SIG-M5 treated with dmso at 0.1 percent for 504 hours (cell line): ENCODE results near the gene SCTR.

Source experiments
- DNase-seq: peaks from one replicate; lab custom pipeline; 2025; ENCODE audit not compliant: unreplicated experiment; lab: John Stamatoyannopoulos, UW

Gene SCTR

DNA sequence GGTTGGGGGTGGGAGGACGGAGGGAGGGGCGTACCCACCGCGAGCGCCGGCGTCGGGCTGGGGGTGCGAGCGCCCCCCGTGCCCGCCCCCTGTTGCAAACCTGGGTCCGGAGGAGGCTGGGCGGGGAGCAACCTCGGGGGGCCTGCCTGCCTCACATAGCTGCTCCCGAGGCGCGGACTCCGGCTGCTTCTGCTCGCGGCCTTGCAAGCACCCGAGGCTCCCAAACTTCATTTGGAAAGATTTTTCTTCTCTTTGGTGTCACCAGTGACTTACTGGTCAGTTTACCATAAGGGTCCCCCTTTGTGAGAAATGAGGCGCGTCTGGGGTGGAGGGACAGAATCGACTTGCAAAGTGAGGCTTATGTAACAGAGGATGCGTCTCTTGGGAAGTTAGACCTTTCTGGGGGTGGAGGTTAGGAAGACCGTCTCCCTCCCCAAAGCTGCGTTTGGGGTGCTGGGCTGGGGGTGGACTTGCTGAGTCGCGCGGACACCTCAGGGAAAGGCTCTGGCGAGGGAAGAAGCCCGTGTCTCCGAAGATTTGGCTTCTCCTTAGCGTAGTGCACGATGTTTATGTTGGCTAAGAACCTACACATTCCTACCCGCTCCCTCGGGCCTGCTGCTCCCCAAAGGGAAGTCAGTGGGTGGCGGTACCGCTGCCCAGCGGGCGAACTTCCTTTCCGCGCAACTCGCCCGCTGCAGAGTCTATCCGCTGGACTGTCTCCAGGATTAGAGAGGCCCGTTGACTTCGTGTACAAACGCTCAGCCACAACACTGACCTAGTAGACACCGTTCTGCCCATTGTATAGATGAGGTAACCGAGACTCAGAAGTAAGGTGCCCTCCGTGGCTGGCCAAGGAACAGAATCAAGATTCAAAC is 92.1 kb downstream of the SCTR start:
- no peak for DNase-seq

DNA sequence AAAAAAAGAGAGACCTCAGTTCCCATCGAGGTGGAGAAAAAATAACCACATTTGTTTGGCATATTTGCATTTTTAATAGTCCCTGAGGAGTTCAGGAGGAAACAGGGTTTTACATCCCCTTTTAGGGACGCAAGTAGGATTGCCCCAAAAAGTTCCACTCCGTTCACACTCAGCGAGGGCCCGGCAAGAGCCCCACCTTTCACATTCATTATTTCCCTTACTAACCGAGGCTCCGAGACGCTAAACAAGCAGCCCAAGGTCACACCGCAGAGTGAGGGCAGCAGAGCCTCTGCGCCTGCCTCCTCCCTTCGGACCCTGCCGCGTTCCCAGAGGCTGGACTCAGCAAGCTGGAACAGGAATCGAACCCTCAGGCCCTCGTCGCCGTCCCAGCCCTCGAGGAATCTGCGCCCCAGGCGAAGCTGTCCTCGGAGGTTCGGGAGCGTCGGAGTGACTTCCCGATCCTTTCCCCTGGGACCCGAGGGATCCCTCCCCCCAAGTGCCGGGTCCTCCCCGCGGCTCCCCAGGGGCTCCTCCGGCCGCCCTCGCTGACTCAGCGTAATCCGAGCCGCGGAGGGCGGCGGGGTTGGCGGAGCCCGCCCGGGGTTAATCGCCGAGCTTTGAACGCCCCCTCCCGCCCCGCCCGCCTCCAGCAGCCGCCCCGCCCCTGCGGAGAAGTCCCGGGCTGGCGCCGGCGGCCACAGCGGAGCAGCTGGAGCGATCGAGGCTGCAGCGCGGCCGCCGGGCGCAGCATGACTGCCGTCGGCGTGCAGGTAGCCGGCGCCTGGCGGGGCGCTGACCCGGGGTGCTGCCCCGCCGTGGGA is 92.9 kb downstream of the SCTR start, which contains the start of gene TMEM37:
TSS of gene TMEM37 (plus strand) at position 700 of the 821 bp plus-strand sequence. CDS start at position 750, 50 bp downstream.
- DNase-seq: no peak

DNA sequence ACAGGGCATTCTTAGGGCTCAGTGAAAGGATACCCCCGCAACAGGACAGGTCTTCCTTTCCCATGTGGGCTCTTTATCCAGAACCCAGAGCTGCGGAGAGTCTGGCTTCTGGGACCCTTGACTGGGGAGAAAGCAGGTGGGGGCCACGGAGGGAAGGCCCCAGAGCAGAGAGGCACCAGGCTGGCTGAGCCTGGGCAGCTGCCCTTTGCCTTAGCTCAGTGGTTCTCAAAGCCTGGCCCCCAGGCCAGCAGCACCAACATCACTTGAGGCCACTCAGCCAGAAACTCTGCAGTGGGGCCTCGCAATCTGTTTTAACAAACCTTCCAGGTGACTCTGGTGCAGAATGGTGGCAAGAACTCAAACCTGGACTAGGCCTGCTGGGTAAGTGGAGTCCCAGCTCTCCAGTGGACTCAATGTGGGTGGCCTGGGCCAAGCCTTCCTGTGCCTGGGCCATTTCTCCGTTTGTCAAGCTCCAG is 94.2 kb downstream of the SCTR start:
- no peak for DNase-seq

DNA sequence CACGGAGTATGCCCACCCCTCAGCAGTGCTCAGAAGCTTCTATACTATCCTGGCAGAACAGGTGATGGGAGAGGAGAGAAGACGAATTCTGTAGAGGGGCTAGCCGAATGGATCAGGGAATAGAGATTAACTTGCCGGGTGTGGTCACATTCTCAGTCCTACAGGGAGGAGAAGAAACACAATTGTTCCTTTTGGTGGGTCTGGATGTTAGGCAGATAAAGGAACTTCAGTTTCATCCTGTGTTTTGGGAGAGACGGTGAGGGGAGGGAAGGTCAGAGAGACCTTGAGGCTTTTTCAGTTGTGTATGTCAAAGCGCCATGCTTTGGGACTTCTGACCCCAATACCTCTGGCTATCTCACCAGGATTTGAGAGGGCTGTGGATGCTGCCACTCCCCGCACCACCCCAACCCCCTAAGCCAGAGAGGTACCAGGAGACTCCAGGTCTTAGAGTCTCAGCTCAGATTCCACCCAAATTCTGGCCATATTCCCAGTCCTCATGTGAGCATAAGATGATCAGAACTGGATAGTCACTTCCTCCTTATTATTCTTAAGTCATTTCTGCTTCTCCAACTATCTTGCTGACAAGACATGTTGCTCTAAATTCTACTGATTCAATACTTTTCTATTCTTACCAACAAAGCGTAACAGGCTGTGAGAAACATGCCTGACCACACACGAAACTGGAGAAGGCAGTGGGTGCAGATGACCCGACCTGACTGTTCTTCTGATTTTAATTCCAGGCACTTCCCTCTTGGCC is 94.9 kb downstream of the SCTR start:
- no peak for DNase-seq

DNA sequence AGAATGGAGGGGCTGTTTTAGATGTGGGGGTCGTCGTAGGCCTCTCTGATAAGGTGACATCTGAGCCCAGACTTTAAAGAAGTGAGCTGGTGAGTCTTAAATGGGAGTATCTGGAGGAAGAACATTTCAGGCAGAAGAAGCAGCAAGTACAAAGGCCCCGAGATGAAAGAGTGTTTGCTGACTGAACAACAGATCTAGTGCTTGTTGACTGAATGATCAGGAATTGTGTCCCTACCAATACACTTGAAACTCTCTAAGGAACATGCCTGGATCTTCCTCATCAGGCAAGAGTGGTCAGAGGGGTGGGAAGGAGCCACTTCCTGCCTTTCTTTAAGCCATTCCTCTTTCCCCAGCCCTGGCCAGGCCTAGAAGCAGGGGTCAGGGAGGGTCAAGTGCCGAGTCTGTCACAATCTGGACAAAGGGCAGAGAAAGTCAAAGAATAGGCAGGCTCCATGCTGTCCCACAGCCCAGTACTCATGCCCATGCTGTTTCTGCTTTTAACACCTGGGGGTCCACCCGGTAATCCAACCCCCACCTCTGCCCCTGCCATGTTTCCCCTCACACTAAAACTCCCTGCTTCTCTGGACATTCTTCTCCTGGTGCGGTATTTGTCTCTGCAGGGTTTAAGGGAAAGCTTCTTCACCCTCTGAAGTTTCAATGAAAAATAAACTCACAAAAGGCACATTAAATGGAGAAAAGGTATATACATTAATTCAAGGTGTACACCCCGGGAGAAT is 95.6 kb downstream of the SCTR start:
- DNase-seq: no peak

DNA sequence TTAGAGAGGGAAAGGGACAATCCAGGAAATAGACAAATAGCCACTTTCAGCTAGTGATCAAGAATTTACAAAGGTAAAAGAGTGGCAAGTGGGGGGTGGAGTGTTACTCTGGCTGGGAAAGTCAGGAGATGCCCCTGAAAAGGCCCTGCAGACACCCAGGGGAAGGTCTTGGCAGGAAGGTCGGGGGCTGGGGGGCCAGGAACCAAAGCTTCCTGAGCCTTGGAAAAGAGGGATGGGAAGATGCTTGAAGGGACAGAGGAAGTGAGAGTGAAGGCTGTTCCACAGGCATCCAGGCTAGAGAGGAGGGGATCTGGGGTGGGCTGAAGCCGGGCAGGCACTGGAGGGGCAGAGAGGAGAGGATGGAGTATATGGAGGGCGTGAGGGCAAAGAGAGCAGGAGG is 96.5 kb downstream of the SCTR start:
- no peak for DNase-seq

DNA sequence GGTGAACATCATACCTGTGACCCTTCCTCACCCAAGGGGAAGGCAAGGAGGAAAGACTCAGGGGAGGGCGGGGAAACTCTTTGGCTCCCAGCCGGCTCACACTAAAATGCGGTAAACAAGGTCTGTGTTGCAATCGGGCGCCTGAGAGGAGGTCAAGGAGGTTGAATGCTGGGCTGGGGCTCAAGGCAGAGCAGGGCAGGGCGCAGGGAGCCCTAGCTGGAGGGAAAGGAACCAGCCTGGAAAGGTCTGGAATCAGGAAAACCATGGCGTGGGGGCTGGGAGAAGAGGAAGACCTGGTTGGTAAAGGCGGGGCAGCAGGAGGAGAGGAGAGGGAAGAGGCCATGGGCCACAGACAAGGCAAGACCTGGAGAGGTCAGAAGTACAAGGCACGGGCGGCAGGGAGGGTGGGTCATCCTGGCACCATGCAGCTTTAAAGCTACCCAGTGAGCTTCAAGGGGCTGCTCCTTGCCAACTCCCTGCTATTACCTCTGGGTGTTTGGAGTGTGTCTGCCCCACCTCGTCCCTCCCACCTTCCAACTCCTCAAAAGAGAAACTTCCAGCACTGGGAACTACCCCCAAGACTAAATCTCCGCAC is 97.4 kb downstream of the SCTR start:
- no peak for DNase-seq

DNA sequence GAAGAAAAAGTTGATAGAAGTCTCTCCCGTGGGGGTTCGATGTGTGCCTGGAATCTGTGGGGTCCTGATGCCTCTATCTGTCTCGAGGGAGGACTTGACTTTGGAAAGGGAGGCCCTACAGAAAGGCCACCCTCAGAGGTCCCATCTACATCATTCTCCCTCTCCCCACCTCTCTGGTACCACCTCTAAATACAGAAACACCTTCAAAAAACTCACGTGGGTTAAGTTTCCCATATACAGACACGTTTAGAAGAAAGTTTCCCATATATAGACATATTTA is 97.9 kb downstream of the SCTR start:
- no peak for DNase-seq

DNA sequence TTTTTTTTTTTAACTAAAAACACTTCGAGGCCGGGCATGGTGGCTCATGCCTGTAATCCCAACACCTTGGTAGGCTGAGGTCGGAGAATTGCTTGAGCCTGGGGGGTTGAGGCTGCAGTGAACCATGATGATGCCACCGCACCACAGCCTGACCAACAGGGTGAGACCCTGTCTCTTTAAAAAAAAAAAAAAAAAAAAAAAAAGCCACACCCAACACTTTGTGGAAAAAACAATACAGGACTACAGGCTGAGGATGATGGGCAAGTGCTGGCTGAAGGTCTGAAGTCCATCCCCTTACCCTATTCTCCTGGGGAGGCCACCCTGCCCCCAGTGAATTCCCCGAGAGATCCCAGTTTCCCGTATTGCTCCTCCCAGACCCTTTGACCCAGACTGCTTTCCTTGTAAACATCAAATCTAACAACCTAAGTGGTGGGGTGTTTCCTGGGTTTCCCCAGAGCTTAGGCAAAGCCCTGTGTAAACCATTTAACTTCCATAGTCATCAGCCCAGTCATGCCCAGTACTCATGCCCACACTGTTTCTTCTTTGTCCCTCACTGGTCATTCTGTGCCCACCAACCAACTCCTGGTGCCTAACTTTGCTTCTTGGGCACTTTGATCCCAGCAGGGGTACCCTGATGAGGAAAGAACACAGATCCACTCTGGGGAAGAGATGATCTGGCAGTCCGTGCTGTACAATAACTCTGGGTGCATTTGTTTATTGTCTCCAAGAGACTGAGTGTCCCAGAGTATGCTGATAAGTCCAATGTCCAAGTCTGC is 98.5 kb downstream of the SCTR start:
- DNase-seq: no peak

DNA sequence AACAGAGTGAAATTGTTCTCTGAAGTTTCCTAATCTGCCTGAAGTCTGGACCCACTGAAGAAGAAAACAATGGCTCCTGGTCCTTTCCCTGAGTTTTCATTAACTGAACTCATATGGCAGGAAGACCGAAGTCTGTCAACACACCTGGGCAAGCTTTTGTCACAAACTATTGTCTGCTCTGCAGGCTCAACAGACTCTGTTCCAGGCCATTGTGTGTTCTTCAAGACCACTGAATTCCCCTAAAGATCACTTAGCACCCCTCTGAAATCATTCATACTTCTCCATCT is 99.2 kb downstream of the SCTR start:
- DNase-seq: no peak

DNA sequence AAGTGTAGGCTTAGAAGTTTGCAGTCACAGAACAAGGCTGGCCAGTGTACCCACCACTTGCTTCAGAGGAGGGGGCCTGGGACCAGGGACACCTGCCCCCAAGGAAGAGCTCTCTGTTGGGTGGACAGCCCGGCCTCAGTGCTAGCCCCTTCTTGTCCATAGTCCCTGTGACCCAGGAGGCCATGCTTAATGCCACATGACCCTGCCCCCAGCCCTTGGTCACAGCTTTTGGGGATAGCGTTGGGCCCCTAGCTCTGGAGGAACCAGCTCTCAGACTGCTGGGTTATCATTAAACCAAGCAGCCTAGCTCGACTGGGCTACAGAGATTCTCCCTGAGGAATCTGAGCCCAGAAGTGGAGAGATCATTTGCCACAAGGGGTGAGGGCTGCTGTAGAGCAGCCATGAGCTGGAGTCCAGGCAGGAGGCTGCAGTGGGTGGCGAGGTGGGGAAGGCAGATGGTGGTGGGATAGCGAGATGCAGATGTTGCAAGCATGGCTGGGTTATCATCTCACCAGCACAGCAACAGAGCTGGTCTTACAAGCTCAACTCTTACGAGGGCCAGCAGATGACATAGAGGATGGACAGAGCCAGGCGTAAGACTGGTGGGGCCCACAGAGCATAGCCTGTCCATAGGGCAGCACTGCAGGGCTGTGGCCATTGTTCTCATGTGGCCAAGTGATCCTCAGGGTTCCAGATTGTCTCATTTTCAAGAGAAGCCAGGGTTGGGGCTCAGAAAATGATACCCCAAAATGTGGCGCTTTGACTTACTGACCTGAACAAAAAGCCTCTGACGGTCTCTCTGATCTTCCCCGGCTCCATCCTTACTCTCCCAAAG is 99.8 kb downstream of the SCTR start:
- no peak for DNase-seq

DNA sequence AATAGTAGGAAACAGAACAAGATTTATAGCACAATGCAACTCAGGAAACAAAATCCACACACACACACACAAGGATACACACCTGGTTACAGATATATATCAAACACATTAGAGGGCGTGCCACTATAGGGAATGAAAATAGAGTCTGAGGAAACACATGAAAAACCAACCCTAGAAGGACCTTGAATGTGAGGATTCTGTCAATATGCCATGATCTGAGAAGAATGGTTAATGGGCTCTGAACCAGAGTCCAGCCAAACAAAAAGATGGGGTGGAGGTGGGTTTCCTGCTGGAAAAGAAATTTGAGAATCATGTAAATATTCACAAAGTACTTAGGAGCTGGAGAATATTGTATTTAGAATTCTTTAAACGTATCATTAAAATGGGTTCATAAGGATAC is 100.5 kb downstream of the SCTR start:
- no peak for DNase-seq

DNA sequence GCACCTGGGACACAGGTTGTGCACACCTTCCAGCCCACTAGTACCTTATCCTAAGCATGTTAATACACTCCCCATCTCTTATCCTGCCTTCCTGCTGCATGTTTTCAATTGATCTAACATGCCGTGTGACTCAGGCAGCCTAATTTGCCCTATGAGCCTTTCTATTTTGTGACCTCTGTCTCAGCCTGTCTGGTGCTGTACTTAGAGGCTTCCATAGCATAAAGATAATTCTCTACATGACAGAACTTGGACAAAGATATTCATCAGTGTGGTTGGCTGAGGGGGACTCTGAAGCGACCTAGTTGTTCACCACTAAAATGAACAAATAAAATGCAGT is 101.2 kb downstream of the SCTR start:
- no peak for DNase-seq

DNA sequence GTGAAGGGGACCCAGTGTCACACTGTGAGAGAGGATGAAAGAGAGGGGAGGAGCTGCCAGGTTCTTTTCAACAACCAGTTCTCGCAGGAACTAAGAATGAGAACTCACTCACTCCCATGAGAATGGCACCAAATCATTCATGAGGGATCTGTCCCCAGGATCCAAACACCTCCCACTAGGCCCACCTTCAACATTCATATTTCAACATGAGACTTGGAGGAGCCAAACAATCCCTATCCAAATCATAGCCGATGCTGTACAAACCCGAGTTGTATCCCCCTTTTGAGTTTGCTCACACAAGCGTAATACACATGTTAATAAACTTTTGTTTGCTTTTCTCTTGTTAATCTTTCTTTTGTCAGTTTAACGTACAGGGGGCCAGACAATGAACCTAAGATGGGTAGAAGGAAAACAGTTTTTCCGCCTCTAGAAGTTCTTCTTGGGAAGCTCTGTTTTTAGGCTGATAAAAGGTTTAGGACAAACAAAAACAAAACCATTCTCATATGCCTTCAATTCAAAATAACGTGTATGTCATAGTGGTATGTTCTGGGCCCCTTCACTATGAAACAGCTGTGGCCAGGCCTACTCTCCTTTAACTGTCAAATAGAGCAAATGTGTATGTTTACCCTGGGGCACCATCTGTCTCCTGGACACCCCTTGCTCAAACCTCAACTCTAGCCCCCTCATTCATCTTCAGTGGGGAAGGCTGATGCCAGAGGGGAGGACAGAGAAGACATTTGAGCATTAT is 101.7 kb downstream of the SCTR start:
- no peak for DNase-seq

DNA sequence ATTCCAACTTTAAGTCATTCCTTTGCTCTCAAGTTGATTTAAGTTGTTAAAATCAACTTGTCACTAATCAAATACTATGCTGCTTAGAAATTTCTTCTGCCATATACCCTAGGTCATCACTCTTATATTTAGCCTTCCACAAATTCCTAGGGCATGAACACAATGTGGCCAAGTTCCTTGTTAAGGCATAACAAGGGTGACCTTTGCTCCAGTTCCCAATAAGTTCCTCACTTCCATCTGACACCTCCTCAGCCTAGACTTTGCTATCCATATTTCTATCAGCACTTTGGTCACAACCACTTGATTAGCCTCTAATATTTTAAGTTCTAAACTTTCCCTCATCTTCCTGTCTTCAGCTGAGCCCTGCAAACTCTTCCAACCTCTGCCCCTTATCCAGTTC is 102.5 kb downstream of the SCTR start:
- DNase-seq: no peak

DNA sequence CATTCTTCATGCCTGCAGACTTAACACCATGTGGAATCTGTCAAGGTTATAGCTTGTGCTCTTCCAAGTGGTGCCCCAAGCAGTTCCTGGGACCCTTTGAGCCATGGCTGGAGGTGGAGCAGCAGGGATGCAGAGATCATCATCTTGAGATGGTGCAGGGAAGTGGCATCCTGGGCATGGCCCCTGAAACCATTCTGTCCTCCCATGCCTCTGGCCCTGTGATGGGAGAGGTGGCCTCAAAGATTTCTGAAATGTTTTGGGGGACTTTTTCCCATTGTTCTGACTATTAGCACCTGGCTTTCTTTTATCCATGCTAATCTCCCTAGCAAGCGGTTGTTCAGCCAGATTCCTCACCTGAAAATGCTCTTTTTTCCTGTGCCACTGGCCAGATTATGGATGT is 103.0 kb downstream of the SCTR start:
- no peak for DNase-seq

DNA sequence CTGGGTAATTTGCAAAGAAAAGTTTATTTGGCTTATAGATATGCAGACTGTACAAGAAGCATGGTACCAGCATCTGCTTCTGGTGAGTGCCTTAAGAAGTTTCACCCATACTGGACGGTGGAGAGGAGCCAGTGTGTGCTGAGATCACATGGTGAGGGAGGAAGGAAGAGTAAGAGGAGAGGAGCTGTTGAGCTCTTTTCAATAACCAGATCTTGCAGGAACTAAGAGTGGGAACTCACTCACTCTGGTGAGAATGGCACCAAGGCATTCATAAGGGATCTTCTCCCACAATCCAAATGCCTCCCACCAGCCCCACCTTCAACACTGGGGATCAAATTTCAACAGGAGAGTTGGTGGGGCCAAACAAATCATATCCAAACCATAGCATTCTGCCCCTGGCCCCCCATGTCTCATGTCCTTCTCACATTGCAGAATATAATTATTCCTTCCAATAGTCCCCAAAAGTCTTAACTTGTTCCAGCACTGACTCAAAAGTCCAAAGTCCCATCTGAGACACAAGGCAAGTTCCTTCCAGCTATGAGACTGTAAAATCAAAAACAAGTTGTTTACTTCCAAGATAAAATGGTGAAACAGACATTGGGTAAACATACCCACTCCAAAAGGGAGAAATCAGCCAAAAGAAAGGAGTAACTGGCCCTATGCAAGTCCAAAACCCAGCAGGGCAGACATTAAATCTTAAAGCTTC is 104.3 kb downstream of the SCTR start:
- DNase-seq: no peak

DNA sequence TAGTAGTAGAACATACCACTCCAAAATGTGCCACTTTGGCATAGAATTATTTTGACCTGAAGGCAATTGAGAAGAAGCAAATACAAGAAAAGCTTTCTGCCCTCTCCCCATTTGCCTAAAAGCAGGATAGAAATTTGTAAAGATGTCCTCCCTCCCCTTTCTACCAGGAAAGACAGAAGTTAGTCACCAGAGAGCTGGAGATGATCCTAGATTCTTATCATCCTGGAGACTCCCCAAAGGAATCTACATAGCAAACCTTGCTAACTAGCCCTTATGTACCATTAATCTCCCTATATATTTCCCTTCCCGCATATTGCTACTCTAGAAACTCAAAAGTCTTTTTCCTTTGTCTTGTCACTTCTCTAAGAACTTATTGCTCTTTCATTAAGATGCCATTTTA is 105.2 kb downstream of the SCTR start:
- DNase-seq: no peak
